Measurements from ENCODE around the gene IL16.

- TF ChIP-seq BHLHE40 (IDR thresholded peaks at IDR 0.05; ENCODE audit: borderline replicate concordance), result no peak
- no peak for TF ChIP-seq CTBP1 (IDR thresholded peaks at IDR 0.05; ENCODE audit: borderline replicate concordance)
- no peak for TF ChIP-seq SP1 (IDR thresholded peaks at IDR 0.05)
- TF ChIP-seq SUZ12 (IDR thresholded peaks at IDR 0.05), result no peak
- TF ChIP-seq TARDBP (IDR thresholded peaks at IDR 0.05), result no peak
- TF ChIP-seq FOXM1 (IDR thresholded peaks at IDR 0.05; ENCODE audit: borderline replicate concordance), result no peak
- TF ChIP-seq ZNF384 (IDR thresholded peaks at IDR 0.05), result no peak
- TF ChIP-seq FOXA1 (IDR thresholded peaks at IDR 0.05), result no peak
- TF ChIP-seq PKNOX1 (IDR thresholded peaks at IDR 0.05), result no peak
- no peak for TF ChIP-seq NFRKB (IDR thresholded peaks at IDR 0.05)
- TF ChIP-seq HDGF (IDR thresholded peaks at IDR 0.05; ENCODE audit: borderline replicate concordance), result no peak
- TF ChIP-seq ELF4 (IDR thresholded peaks at IDR 0.05), result no peak
- no peak for TF ChIP-seq LEF1 (IDR thresholded peaks at IDR 0.05; ENCODE audit: borderline replicate concordance)
Observed at GRCh38 chr15:81282911-81283310, 86.2 kb downstream of the IL16 start.
